HL-60/S4 (cell line): ENCODE measurements around the gene LHFPL6.

Source experiments
- in situ Hi-C: fragments of 300-500 bp; cut with MboI; formaldehyde crosslinking; loops from 2 replicates; pipeline ENCODE4 v1.14.3; 2022; ENCODE audit warnings: low sequenced_read_pairs

LHFPL6 gene

GRCh38 chr13:39481491-39481890 lies 121.5 kb downstream of the LHFPL6 start:
- in situ Hi-C loops, result no loop called here

GRCh38 chr13:39474600-39474999 lies 128.4 kb downstream of the LHFPL6 start:
- in situ Hi-C loops, result no loop called here

GRCh38 chr13:39469676-39470075 lies 133.3 kb downstream of the LHFPL6 start:
- in situ Hi-C loops, result no loop called here

- in situ Hi-C loops, result no loop called here
These were observed 134.7 kb downstream of the LHFPL6 start for GRCh38 chr13:39468306-39468705.

GRCh38 chr13:39463611-39464010 lies 139.4 kb downstream of the LHFPL6 start:
- in situ Hi-C loops, result no loop called here

- in situ Hi-C loops, result no loop called here
These were observed 140.1 kb downstream of the LHFPL6 start for GRCh38 chr13:39462906-39463305.

- in situ Hi-C loops, result no loop called here
These were observed 140.6 kb downstream of the LHFPL6 start for GRCh38 chr13:39462428-39462827.

GRCh38 chr13:39461685-39462266 lies 141.2 kb downstream of the LHFPL6 start:
- in situ Hi-C loops, result no loop called here

- in situ Hi-C loops, result no loop called here
These were observed 145.7 kb downstream of the LHFPL6 start for GRCh38 chr13:39457274-39457673.

GRCh38 chr13:39455521-39456175 lies 147.3 kb downstream of the LHFPL6 start:
- in situ Hi-C loops, result no loop called here

- in situ Hi-C loops, result no loop called here
These were observed 150.2 kb downstream of the LHFPL6 start for GRCh38 chr13:39452834-39453233.

- in situ Hi-C loops, result no loop called here
These were observed 150.6 kb downstream of the LHFPL6 start for GRCh38 chr13:39452417-39452816.

GRCh38 chr13:39451860-39452301 lies 151.1 kb downstream of the LHFPL6 start:
- in situ Hi-C loops, result no loop called here

GRCh38 chr13:39451301-39451700 lies 151.7 kb downstream of the LHFPL6 start:
- in situ Hi-C loops, result no loop called here

GRCh38 chr13:39450176-39450575 lies 152.8 kb downstream of the LHFPL6 start:
- in situ Hi-C loops, result no loop called here

- in situ Hi-C loops, result no loop called here
These were observed 154.2 kb downstream of the LHFPL6 start for GRCh38 chr13:39448834-39449233.

GRCh38 chr13:39446865-39447264 lies 156.1 kb downstream of the LHFPL6 start:
- in situ Hi-C loops, result no loop called here

GRCh38 chr13:39444866-39445265 lies 158.1 kb downstream of the LHFPL6 start:
- in situ Hi-C loops, result no loop called here

GRCh38 chr13:39433651-39434050 lies 169.3 kb downstream of the LHFPL6 start:
- in situ Hi-C loops, result no loop called here

GRCh38 chr13:39432196-39432595 lies 170.8 kb downstream of the LHFPL6 start:
- in situ Hi-C loops, result no loop called here

- in situ Hi-C loops, result loop anchor here (25.0 kb wide), 1 partner anchor 189 kb away; the partner anchor contains the start of gene LHFPL6
These were observed 180.0 kb downstream of the LHFPL6 start for GRCh38 chr13:39422845-39423565.

GRCh38 chr13:39419876-39420275 lies 183.1 kb downstream of the LHFPL6 start:
- in situ Hi-C loops, result loop anchor here (25.0 kb wide), 1 partner anchor 192 kb away; the partner anchor contains the start of gene LHFPL6
